ENCODE data around the gene CRADD. TPM values are rescaled to one million over a fixed set of nuclear protein-coding genes. Genes with fewer than 3 reads are reported as not detected.
A peak's percentile ranks its signal among the peaks of the same experiment; 100 is the strongest.

CRADD gene
- total RNA-seq, 4 donors from 2014 or later = 19.4 to 28.7 (median 22.6) TPM

DNA sequence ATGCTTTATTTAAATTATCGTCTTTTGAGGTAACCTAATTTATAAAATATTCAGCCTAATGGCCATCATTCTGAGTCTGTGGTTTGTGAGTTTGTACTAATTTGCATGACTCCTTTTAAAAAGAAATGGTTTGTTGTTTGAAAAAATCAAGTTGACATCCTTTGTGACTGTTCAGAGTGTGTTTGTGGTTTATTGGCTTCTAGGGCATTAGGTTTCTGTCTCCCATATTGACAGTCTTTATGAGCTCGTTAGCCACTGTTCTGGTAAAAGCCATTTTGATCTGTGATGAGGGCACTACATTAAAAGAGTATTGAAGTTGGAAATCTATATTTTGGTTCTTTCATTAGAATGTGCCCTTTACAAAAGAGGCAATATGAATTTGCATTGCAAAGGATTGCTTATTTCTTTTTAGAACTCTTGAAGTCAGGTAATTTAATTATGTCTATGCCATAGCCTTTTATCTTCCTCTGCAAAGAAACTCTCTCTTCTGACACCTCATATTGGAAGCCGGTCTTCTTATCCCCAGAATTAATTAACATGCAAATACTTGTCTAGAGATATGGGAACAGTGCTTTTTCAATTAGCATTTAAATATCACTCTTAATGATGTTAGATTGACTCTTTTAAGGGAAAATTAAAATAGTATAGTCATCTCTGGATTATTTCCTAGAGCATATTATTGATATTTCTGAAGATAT lies 95.0 kb downstream of the CRADD start:
- DNase-seq (no peak), ATAC-seq (no peak)
- no peaks in the 10 kb centered on the region for H3K36me3 ChIP-seq
- TF ChIP-seq POLR2A (IDR thresholded peaks at IDR 0.05) = no peak
- TF ChIP-seq CTCF (IDR thresholded peaks at IDR 0.05 in 4 of 5, conservative IDR thresholded peaks at IDR 0.05 in 1 of 5) = no peak
- H3K4me3 ChIP-seq = no peak overlapping the region
- in situ Hi-C loops (cut with MboI; ENCODE audit: low sequenced_read_pairs in 4 of 4) = loop anchor here in 2 of 4 donors (25.0 kb wide), 1 partner anchor 315 kb away; no protein-coding TSS in a partner anchor
- H3K27ac ChIP-seq = no peak overlapping the region
- no peaks in the 10 kb centered on the region for H3K27me3 ChIP-seq
- peaks cover 24 to 37% of the 10 kb centered on the region in 2 donors for H3K4me1 ChIP-seq
- intact Hi-C loops (cut with DNase I; ENCODE audit: low total_unique reads) = no loop called here
- no peaks in the 10 kb centered on the region for H3K9me3 ChIP-seq

DNA sequence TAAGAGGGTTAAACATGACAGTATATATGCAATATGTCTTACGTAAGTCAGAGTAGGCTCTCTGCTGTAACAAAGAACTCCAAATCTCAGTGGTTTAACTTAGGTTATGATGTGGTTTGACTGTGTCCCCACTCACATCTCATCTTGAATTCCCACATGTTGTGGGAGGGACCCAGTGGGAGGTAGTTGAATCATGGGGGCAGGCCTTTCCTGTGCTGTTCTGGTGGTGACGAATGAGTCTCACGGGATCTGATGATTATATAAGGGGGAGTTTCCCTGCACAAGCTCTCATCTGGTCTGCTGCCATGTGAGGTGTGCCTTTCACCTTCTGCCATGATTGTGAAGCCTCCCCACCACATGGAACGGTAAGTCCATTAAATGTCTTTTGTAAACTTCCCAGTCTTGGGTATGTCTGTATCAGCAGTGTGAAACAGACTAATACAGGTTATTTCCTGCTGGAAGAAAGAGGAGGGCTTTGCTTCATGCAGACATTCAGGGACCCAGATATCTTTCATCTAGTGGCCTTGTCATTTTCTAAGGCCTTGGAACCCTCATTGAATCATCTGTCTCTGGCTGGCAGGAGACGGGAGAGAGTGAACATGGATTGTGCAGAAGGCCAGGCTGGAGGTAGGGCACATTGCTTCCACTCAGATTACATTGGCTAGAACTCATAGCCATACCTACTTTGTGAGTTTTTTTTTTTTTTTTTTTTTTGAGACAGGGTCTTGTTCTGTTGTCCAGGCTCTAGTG lies 96.1 kb downstream of the CRADD start:
- DNase-seq (no peak), ATAC-seq (no peak)
- intact Hi-C loops (cut with DNase I; ENCODE audit: low total_unique reads) (no loop called here), in situ Hi-C loops (cut with MboI; ENCODE audit: low sequenced_read_pairs in 4 of 4) (loop anchor here in 2 of 4 donors (25.0 kb wide), 1 partner anchor 314 kb away; no protein-coding TSS in a partner anchor)
- no peaks in the 10 kb centered on the region for H3K36me3 ChIP-seq
- H3K4me1 ChIP-seq = peaks cover 22 to 36% of the 10 kb centered on the region in 2 donors
- H3K9me3 ChIP-seq = no peaks in the 10 kb centered on the region
- TF ChIP-seq CTCF (IDR thresholded peaks at IDR 0.05 in 4 of 5, conservative IDR thresholded peaks at IDR 0.05 in 1 of 5) (no peak), POLR2A (IDR thresholded peaks at IDR 0.05) (no peak)
- no peaks in the 10 kb centered on the region for H3K27me3 ChIP-seq
- H3K27ac ChIP-seq = peak overlapping the region in 1 of 4 donors; percentile 12
- H3K4me3 ChIP-seq = no peak overlapping the region

DNA sequence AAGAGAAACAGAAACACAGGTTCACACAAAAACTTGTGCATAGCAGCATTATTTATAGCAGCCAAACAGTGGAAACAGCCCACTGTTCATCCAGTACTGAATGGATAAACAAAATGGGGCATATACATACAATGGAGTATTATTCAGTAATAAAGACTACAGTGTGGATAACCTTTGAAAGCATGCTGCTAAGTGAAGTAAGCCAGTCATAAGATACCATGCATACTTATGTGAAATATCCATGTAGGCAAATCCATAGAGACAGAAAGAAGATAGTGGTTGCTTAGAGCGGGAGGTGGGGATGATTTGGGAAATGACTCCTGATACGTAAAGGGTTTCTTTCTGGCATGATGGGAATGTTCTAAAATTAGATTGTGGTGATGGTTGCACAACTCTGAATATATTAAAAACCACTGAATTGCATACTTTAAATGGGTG lies 99.4 kb downstream of the CRADD start:
- intact Hi-C loops (cut with DNase I; ENCODE audit: low total_unique reads) (loop anchor here (5.0 kb wide), 1 partner anchor 116 kb away; no protein-coding TSS in a partner anchor), in situ Hi-C loops (cut with MboI; ENCODE audit: low sequenced_read_pairs in 4 of 4) (no loop called here)
- TF ChIP-seq CTCF (IDR thresholded peaks at IDR 0.05 in 4 of 5, conservative IDR thresholded peaks at IDR 0.05 in 1 of 5) (no peak), POLR2A (IDR thresholded peaks at IDR 0.05) (no peak)

DNA sequence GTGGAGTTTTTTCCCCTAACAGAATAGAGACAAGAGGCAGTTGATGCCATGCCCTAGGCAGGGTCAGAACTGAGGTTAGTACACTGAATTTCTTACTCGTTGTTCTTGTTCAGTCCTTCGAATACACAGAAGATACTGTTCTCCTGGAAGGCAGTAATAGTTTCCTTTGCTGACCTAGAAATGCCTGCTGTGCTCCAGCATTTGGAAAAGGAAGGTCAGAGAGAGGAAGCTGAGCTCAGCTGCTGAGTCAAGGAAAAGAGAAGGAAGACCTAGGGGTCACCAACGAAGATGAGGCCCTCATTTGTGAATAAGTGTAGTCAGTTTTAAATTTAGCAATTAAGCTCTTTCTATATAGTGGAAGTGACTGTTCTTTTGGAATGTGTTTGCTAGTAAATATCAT lies 100.1 kb downstream of the CRADD start:
- ATAC-seq (peak; percentile 67 to 72), DNase-seq (peak in 1 of 2 donors; percentile 42)
- TF ChIP-seq CTCF (IDR thresholded peaks at IDR 0.05 in 4 of 5, conservative IDR thresholded peaks at IDR 0.05 in 1 of 5) (no peak), POLR2A (IDR thresholded peaks at IDR 0.05) (no peak)
- in situ Hi-C loops (cut with MboI; ENCODE audit: low sequenced_read_pairs in 4 of 4) (no loop called here), intact Hi-C loops (cut with DNase I; ENCODE audit: low total_unique reads) (loop anchor here (5.0 kb wide), 1 partner anchor 115 kb away; no protein-coding TSS in a partner anchor)
- no peaks in the 10 kb centered on the region for H3K27me3 ChIP-seq
- H3K27ac ChIP-seq = peak overlapping the region; percentile 76 to 87 (median 85)
- no peaks in the 10 kb centered on the region for H3K9me3 ChIP-seq
- no peaks in the 10 kb centered on the region for H3K36me3 ChIP-seq
- H3K4me3 ChIP-seq = no peak overlapping the region
- peaks cover 37 to 45% of the 10 kb centered on the region in 2 donors for H3K4me1 ChIP-seq

More for the DNA sequence above, 99.4 kb downstream of the CRADD start:
- peak overlapping the region; percentile 76 to 87 (median 85) for H3K27ac ChIP-seq
- no peak for DNase-seq
- no peaks in the 10 kb centered on the region for H3K27me3 ChIP-seq
- no peak for ATAC-seq
- no peaks in the 10 kb centered on the region for H3K9me3 ChIP-seq
- H3K36me3 ChIP-seq = no peaks in the 10 kb centered on the region
- H3K4me1 ChIP-seq = peaks cover 37 to 45% of the 10 kb centered on the region in 2 donors
- H3K4me3 ChIP-seq = no peak overlapping the region

Data from gastrocnemius medialis (tissue), 4 donors.